Nucleus accumbens (tissue), 56 donors: ENCODE results near the gene TEX53.

Source experiments
- DNase-seq, 56 donors: peaks; one replicate each; lab custom pipeline; 2025; lab: John Stamatoyannopoulos, UW

The TEX53 gene

DNA sequence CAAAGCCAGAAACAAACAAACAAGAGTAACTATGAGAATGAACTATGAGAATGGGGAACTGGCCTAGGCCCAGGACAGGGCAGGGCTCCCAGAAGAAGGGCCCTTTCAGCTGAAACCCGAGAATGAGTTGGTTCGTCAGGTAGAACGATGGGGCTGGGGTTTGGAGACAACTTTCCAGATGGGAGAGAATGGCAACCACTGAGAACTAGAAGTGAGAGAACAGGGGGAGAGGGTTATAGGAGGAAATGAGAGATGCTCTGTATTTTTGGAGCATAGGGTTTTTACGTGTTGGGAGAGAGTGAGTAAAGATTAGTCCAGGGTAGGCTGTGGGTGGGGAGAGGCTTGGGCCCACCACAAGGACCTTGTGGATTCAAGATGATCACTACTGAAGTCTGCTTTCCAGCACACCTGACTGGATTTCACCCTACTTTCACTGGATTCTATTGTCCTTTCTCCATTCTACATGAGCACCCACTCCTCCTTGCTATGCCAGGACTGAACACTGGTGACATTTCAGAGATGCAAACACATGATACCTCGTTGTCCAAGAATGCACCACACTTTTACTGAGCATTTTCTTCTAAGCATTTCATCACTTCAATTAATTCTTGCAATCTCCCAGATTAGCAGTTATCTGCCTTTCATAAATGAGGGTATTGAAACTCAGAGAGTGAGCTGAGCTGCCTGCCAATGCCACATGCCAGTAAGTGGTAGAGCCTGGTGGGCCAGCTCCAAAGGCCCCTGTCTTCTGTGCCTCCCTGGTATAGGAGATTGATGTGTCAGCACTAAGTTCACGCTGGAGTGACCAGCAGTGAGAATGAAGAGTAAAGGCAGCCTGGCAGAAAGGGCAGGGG, 49.7 kb downstream of the TEX53 start:
- no peak for DNase-seq

DNA sequence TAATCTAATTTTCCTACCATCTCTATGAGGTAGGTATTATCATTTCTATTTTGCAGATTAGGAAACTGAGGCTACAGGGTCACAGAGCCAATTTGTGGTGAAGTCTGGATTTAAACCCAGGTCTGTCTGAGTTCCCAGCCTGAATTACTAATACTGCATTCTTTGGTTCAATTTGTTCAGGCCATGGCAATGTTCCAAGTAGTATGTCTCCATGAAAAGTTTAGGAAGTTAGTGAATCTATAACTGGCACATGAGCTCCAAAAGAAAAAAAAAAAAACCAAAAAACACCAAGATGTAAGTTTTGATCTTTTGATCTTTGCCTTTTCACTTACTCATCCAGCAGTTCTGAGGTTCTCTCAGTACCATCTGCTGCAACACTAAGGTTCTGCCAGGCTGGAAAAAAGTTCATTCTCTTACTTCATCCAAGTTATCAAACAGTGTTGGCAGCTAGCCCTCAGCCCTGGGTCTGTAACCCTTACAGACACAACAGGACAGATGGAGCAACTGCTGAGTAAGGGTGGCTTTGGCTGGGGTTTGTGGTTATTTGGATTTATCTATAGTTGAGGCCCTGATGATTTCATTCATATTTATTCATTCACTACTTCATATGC, 50.9 kb downstream of the TEX53 start:
- DNase-seq = no peak
